ENCODE results near the gene TRA2B.
A peak's percentile ranks its signal among the peaks of the same experiment; 100 is the strongest.

Gene TRA2B

GRCh38 chr3:185937689-185938374 lies at the start of gene TRA2B:
Gene TRA2B, minus strand, starts transcription at chr3:185938014. Its CDS starts 154 bp downstream, at chr3:185937860.
- peak; percentile 97 to 99 for DNase-seq (ENCODE audit: low read depth in 1 of 2, low spot score in 1 of 2)

DNA sequence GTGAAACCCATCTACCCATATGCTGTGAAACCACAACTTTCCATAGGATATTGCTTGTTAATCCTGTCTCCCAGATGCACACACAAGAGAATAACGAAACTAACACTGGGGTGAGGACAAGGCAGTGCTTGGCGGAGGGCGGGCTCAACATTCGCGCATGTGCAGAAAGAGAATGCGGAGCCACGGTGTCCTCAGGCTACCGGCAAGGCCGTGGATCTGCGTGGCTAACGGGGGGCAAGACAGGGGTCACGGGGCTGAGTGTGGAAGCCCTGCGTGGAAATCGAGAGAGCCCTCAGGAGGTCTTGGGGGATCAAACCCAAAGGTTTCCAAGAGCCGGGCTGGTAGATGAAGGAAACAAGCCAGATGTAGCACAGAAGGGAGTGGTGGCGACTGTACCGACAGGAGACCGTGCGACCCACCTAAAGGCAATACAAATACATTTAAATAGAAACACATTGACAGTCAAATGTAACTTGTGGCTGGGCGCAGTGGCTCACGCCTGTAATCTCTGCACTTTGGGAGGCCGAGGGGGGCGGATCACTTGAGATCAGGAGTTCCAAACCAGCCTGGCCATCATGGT lies 48.5 kb upstream of the TRA2B start:
- DNase-seq (ENCODE audit: low read depth in 1 of 2, low spot score in 1 of 2) = no peak

- DNase-seq (ENCODE audit: low read depth in 1 of 2, low spot score in 1 of 2) = no peak
These were observed 46.4 kb upstream of the TRA2B start for GRCh38 chr3:185984203-185984602.

DNA sequence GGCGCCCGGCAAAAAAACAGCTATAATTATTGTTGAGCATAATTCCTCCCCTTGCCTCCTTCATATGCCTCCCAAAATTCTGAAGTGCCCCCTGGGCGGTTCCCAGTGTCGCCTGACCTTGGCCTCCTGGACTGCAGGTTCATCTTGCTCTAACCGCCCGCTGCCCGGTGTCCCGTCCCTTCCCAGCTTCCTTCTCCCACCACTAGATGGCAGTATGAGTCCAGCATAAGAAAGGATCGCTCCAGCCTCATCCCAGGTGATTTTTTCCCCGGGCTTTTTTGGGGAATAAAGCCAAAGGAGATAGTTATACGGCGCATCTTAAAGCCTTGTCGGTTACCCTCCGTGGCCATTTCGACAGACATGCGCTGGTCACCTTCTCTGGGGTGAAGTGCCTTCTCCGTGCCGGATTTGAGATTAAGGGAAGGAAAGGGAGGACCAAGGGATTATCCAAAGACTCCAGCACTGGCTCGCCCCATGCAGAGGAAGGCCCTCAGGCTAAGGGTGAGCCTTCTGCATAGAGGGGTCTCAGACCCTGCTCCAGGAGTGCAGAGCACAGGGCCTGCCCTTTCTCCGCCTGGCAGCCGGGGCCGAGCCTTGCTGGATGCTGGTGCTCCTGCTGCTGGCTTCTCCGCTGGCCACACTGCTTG lies 45.8 kb upstream of the TRA2B start:
- DNase-seq (ENCODE audit: low read depth in 1 of 2, low spot score in 1 of 2) = peak; percentile 7 to 38

DNA sequence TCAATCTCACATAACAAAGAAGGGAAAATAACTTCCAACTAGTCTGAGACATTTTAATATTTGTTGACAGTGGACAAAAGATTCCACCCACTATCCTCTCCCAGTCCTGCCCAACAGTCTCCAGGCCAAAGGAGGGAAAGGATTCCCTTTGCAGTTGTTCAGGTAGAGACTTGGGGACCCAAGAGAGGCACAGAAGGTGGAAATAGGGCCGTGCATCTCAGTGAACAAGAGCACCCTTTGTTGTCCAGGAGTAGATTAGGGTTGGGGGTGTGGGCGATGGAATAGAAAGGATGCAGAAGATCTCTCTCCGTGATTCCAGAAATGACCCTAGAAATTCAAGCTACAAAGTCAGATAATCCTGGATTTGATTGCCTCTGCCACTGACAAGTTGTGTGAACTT lies 44.8 kb upstream of the TRA2B start:
- DNase-seq (ENCODE audit: low read depth in 1 of 2, low spot score in 1 of 2) = no peak

GRCh38 chr3:185981621-185982020 lies 43.8 kb upstream of the TRA2B start:
- no peak for DNase-seq (ENCODE audit: low read depth in 1 of 2, low spot score in 1 of 2)

GRCh38 chr3:185979721-185980121 lies 41.9 kb upstream of the TRA2B start:
- no peak for DNase-seq (ENCODE audit: low read depth in 1 of 2, low spot score in 1 of 2)

DNA sequence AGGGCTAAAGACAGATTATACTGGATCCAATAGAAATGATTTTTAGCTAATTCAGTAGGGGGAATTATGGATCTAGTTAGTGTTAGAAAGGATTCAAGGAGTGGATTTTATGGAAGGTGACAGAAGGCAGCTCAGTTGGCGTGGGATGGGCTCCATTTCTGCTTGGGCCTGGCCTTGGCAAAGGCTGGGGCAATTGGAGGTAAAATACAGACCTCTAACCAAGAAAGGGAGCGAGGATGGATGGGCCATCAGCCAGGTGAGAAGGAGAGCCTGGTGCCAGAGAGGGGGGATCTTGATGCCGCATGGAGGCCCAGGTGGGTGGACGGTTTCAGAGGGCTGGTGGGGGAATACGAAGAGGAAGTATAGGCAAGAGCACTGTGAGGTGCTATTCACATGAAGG lies 40.7 kb upstream of the TRA2B start:
- DNase-seq (ENCODE audit: low read depth in 1 of 2, low spot score in 1 of 2) = no peak

DNA sequence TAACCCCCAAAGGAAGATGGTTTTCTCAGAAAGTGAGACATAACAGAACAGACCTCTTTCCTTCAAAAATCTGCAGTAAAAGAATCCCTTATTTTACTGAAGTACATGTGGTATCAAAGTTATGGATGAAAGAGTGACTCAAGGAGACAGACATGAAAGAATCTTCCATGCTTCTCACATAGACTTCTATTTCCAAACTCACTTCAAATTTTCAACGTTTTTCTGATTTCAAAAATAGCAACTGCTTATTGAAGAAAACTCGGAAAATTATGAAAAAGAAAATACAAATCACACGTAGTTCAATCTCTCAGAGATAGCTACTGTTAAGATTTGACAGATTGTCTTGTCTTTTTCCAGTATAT lies 39.8 kb upstream of the TRA2B start:
- DNase-seq (ENCODE audit: low read depth in 1 of 2, low spot score in 1 of 2) = no peak

DNA sequence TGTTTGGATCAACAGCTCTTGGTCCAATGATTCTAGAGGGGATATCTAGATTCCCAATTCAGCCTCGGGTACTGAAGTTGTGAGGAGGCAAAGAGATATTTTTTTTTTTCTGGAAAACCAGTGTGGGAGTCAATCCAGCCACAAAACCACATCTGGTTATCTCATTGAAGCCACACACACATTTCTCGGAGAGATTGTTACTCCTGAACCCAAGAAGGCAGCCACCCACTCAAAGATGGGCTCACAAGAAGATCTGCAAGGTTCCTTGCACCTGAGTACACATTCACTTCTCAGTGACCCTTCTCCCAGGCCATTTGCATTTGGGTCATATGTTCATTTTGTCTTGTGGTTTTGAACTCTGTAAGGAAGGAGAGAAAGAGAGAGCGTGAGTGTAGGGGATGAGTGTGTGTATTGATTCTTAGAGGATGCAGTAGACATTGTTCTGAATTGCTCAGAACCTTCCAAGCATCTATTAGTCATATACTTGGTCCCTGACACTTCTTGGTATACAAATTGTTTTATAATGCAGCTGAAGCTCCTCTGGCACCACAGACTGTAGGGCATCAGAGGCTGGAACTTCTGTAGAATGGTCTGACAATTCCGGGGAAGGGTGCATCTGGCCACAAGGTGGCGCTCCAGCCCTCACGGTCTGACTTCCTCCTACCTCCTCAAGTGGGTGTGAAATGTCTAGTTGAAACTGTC lies 39.3 kb upstream of the TRA2B start:
- DNase-seq (ENCODE audit: low read depth in 1 of 2, low spot score in 1 of 2) = peak; percentile 72

DNA sequence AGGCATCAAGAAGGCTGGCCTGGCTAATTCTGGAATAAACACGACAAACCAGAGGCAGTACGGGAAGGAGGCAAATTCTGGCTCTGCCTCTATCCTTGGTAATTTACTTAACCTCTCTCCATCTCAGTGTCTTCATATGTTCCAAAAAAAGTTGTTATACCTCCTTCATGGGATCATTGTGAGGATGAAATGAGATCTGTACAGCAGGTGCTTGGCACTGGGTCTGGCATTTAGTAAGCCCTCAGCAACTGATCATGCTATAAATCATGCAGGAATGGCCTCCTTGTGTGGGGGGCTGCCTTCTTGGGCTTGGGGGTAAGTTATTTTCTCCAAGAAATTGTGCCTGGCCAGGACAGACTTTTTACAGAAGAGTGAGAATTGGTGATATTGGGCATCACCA lies 38.3 kb upstream of the TRA2B start:
- no peak for DNase-seq (ENCODE audit: low read depth in 1 of 2, low spot score in 1 of 2)

DNA sequence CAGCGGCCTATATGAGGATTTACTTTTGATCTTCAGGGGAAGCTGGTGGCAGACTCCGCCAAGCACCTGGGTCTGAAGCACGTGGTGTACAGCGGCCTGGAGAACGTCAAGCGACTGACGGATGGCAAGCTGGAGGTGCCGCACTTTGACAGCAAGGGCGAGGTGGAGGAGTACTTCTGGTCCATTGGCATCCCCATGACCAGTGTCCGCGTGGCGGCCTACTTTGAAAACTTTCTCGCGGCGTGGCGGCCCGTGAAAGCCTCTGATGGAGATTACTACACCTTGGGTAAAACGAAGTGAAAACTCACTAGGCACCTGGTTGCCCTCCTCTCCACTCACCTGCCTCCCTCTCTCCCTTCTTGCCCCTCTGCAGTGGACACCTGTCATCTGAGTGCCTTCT lies 33.8 kb upstream of the TRA2B start:
- no peak for DNase-seq (ENCODE audit: low read depth in 1 of 2, low spot score in 1 of 2)

DNA sequence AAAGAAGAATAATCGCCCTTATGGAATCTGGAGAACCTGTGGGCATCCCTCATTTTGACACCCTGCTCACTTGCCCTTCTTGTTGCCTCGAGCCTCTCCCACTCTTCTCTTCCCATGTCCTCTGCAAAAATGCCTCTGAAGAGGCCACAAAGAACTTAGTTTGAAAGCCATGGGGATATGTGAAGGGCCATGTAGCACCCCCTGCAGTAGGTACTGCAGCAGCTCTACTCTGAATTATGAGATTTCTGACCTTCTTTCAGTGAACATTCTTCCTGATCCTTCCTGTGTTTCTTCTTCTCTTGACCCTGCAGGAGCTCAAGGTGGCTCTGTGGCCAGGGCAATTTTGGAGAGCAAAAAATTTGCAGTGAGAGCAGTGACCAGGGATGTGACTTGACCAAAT lies 30.4 kb upstream of the TRA2B start:
- DNase-seq (ENCODE audit: low read depth in 1 of 2, low spot score in 1 of 2) = no peak

- DNase-seq (ENCODE audit: low read depth in 1 of 2, low spot score in 1 of 2) = no peak
These were observed 28.8 kb upstream of the TRA2B start for GRCh38 chr3:185966655-185967054.

DNA sequence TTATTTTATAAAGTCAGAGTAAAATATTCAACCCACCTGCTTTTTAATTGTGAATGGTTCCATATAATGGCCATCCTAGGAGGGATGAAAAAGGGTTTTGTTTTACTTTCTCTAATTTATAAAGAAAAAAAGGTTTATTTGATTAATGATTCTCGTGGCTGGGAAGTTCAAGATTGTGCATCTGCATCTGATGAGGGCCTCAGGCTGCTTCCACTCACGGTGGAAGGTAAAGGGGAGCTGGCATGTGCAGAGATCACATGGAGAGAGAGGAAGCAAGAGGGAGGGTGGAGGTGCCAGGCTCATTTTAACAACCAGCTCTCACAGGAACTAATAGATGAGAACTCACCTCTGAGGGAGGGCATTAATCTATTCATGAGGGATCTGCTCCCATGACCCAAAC lies 27.7 kb upstream of the TRA2B start:
- no peak for DNase-seq (ENCODE audit: low read depth in 1 of 2, low spot score in 1 of 2)

DNA sequence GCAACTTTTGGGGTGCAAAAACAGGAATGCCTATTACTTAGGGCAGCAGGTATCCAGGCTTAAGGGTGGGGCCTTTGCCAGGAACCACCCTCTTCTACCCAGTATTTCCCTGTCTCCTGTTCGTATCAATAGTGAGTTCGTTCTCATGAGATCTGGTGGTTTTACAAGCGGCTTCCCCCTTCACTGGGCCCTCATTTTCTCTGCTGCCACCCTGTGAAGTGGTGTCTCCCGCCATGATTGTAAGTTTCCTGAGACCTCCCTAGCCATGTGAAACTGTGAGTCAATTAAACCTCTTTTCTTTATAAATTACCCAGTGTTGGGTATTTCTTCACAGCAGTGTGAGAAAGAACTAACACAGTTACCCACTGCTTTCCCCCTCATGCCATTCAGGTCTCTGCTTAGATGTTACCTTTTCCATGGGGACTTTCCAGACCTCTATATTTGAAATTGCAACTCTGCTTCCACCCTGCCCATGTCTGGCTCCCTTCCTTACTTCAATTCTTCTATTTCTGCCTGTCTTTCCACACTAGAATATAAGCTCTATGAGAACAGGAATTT lies 23.9 kb upstream of the TRA2B start:
- DNase-seq (ENCODE audit: low read depth in 1 of 2, low spot score in 1 of 2) = no peak

DNA sequence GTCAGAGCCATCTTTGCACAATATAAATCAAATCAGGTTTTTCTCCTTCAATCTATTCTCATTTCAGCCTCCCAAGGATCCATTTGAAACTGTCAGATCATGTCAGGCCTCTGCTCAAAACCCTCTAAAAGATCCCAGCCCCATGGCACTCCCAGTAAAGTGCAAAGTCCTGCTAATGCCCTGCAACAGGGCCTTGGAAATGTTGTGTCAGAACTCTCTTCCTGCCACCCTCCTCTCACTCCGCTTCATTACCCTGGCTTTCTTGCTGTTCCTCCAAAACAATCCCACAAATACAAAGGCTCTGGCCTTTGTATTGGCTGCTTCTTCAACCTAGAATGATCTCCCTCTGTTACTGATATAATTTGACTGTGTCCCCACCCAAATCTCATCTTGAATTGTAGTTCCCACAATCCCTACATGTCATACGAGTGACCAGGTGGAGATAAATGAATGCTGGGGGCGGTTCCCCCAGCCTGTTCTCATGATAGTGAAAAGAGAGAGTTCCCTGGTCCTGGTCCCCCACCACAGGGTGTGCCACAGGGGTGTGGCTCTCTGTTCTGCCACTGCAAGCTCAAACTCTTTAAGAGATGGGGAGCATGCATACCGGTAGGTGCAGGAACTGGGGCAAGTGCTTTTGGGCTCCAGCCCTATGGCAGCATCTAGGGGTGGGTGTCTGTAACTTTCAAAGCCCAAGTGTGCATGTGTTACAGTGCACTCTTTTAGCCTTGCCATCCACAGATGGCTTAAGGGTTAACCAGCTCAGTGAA lies 22.9 kb upstream of the TRA2B start:
- DNase-seq (ENCODE audit: low read depth in 1 of 2, low spot score in 1 of 2) = no peak

GRCh38 chr3:185959609-185960521 lies 22.1 kb upstream of the TRA2B start:
- no peak for DNase-seq (ENCODE audit: low read depth in 1 of 2, low spot score in 1 of 2)

DNA sequence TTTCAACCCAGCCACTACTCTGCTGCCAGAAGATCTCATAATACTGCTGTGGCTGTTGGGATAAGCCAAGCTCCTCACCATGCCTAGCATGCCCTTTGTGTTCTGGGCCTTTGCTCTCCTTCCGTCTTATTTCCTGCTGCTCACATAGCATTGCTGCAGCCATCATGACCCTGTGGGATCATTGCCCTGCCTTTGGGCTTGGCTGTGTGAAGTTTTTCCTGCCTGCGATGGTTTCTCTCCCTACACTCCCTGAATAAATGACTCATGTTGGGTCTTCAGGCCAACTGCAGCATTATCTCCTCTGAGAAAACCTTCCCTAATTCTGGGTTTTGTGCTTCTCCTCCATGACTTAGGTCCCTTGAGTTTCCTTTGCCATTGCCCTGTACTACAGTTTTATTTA lies 20.8 kb upstream of the TRA2B start:
- no peak for DNase-seq (ENCODE audit: low read depth in 1 of 2, low spot score in 1 of 2)

DNA sequence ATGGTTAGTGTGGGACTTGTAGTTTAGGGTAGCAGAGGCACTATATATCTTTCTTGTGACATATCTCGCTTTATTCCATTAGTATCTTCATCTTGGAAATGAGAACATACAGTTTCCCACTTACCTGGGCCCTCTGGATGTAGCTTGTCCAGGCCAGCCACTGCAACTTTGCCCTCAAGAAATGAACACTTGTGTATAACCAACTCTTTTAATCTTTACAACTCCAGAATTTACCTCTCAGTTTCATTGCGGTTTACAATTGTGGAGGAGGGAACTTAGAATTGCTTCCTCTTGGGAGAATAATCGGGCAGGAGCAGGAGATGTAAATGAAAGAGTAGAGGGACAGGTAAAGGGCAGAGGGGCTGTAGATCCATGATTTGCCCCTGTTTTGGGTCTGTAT lies 18.4 kb upstream of the TRA2B start:
- no peak for DNase-seq (ENCODE audit: low read depth in 1 of 2, low spot score in 1 of 2)
